Measurements from ENCODE around the gene SFXN5.

SFXN5 gene

GRCh38 chr2:73043276-73043675, 28.2 kb downstream of the SFXN5 start:
- no peak for DNase-seq

- DNase-seq: no peak
These were observed 33.4 kb downstream of the SFXN5 start for GRCh38 chr2:73037947-73038585.

- DNase-seq: no peak
These were observed 34.7 kb downstream of the SFXN5 start for GRCh38 chr2:73036766-73037165.

- no peak for DNase-seq
These were observed 35.4 kb downstream of the SFXN5 start for GRCh38 chr2:73035899-73036711.

GRCh38 chr2:73034661-73035375, 36.7 kb downstream of the SFXN5 start:
- no peak for DNase-seq

GRCh38 chr2:73033766-73034381, 37.6 kb downstream of the SFXN5 start:
- DNase-seq: no peak

- DNase-seq: no peak
These were observed 38.3 kb downstream of the SFXN5 start for GRCh38 chr2:73033142-73033765.

GRCh38 chr2:73032702-73033097, 38.8 kb downstream of the SFXN5 start:
- DNase-seq: no peak

GRCh38 chr2:73031725-73032701, 39.5 kb downstream of the SFXN5 start:
- DNase-seq: no peak

- DNase-seq: no peak
These were observed 40.3 kb downstream of the SFXN5 start for GRCh38 chr2:73031095-73031678.

- no peak for DNase-seq
These were observed 42.7 kb downstream of the SFXN5 start for GRCh38 chr2:73028841-73029240.

- DNase-seq: no peak
These were observed 44.2 kb downstream of the SFXN5 start for GRCh38 chr2:73027340-73027739.

- DNase-seq: no peak
These were observed 48.0 kb downstream of the SFXN5 start for GRCh38 chr2:73023497-73023896.

- DNase-seq: no peak
These were observed 49.4 kb downstream of the SFXN5 start for GRCh38 chr2:73022024-73022568.

- DNase-seq: peak; percentile 41
These were observed 50.0 kb downstream of the SFXN5 start for GRCh38 chr2:73021371-73022010.

- DNase-seq: peak; percentile 42
These were observed 50.7 kb downstream of the SFXN5 start for GRCh38 chr2:73020657-73021370.

GRCh38 chr2:73020306-73020656, 51.2 kb downstream of the SFXN5 start:
- peak; percentile 17 for DNase-seq

GRCh38 chr2:73018188-73018825, 53.2 kb downstream of the SFXN5 start:
- DNase-seq: no peak

GRCh38 chr2:73013936-73014335, 57.6 kb downstream of the SFXN5 start:
- DNase-seq: no peak
